NCI-H460 (cell line): Measurements from ENCODE around the gene MAP3K5. TPM values are rescaled to one million over a fixed set of nuclear protein-coding genes. Genes with fewer than 3 reads are reported as not detected.

ENCODE experiments used
- DNase-seq: peaks from one replicate; pipeline ENCODE4 v3.0.0-alpha.2; 2016; ENCODE audit warnings: low read depth; ENCODE audit errors: extremely low read depth
- total RNA-seq: library from RNA; depleted of rRNA; stranded (reverse); fragments of >200 nt; shearing (Covaris generic); gene quantifications from 2 replicates; pipeline ENCODE4 v1.2.3, GENCODE V29; 2014

Gene MAP3K5
- total RNA-seq, 1 experiment from 2014 or later: 6.8 TPM

DNA sequence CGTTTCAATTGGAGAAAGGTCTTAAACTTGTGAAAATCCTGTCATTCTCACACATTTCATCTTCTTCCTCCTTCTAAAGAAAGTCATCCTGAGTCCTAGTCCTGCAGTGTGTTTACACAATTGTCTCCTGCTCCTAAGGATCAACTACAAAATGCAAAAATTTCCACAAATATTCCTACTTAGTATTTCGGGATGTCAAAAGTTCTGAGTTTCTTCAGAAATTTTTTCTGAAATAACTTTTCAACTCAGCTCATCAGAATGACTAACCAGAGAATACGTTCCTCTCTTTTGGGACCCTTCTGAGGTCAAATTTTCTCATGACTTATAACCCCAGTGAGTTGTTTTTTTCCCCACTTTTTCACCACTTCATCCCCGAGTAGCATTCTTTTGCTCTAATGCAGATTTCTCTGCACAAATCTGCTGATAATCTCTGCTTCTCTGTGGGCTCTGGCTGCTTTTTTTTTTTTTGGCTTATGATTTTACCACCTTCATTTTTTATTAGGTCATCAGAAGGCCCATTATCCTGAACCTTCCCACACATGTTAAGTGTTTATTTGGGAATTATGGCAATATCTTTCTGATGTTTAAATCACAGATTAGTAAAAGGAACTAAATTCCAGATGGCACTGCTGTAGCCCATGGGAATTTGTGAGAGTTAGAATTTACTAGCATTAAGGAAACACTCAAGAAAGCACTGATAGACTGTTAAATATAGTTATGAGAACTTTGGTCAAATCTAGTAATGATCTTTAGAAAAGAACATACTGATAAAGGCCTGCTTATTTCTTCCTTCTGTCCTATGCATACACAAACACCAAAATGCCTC is 41.4 kb downstream of the MAP3K5 start:
- no peak for DNase-seq

DNA sequence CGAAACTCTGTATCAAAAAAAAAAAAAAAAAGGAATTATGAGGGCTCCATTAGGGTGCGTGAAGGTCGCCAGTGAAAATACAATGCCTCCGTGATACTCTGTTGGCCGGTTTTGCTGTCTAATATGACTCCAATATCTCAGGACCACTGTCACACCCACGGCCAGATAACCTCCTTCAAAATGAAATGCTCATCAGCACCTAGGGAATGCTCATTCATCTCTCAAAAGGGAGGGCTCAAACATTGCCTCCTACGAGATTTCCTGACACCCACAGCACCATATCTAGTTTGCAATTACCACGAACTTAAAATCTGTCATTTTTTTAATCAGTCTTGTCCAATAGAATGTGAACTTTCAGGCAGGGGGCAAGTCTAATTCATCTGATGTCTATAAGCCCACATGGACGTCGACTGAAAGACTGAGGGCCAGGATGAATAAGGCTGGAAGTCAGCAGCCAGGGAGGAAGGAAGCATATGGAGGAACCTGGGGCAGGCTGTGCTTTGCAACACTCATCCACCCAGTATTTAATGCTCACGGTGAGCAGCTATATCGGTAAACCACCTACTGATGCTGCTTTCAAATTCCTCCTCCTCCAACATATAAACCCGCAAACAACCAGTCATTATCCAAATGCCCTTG is 42.8 kb downstream of the MAP3K5 start:
- DNase-seq: no peak

DNA sequence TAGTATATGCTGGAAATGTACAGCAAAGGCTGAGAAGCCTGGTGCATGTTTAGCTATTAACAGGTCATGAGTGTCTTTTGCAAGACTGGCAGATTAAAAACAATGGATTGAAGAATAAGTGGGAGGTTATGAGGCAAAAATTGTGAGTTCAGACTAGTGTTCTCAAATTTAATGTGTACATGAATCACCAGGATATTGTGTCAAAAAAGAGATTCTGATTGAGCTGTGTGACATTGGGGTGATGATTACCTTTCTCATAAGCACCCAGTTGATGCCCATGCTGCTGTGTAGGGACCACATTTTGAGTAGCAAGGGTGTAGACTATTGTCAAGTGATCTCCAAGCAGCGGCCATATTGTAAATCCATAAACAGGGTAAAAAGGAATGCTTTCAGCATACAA is 44.8 kb downstream of the MAP3K5 start:
- DNase-seq: no peak

DNA sequence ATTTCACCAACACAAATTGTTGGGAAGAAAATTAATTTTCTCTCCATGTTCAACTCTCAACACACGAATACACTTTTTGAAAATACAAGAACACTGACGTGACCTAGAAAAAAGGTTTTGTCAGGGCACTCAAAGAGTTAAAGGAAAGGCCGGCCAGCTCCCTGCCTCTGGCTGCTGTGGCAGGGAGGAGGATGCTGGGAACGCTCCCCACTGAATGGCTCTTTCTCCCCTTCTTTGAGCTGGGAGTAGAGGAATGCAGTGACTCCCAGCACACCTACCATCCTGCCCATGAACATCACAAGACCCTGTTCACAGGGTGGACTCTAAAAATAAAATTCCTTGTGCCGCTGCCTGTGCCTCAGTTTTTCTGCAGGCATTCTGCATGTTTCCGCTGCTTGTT is 47.0 kb downstream of the MAP3K5 start:
- no peak for DNase-seq

DNA sequence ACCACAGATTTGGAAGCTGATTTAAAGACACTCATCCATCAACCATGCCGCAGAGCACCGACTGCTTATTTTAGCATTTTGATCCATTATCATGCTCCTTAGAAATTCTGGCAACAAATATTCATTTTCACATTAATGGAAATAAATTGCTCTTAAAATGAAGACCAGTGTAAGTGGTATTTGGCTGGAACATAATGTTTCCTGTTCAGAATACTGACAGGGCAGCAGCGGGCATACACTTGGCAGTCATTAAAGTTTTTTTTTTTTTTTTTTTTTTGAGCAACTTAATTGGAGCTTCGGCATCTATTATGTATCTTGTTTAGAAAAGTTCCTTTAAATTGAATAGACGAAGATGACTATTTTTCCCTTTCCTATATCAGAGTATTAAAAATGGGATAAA is 47.4 kb downstream of the MAP3K5 start:
- no peak for DNase-seq

DNA sequence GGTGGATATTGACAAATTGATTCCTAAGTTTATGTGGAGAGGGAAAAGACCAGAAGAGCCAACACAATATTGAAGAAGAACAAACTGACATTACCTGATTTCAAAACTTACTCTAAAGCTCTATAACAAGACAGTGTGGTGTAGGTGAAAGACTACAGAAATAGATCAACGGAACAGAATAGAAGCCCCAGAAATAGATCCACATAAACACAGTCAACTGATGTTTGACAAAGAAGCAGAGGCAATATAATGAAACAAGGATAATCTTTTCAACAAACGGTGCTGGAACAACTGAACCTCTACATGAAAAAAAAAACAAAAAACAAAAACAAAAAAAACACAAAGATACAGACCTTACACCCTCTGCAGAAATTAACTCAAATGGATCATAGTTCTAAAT is 50.2 kb downstream of the MAP3K5 start:
- DNase-seq: no peak

DNA sequence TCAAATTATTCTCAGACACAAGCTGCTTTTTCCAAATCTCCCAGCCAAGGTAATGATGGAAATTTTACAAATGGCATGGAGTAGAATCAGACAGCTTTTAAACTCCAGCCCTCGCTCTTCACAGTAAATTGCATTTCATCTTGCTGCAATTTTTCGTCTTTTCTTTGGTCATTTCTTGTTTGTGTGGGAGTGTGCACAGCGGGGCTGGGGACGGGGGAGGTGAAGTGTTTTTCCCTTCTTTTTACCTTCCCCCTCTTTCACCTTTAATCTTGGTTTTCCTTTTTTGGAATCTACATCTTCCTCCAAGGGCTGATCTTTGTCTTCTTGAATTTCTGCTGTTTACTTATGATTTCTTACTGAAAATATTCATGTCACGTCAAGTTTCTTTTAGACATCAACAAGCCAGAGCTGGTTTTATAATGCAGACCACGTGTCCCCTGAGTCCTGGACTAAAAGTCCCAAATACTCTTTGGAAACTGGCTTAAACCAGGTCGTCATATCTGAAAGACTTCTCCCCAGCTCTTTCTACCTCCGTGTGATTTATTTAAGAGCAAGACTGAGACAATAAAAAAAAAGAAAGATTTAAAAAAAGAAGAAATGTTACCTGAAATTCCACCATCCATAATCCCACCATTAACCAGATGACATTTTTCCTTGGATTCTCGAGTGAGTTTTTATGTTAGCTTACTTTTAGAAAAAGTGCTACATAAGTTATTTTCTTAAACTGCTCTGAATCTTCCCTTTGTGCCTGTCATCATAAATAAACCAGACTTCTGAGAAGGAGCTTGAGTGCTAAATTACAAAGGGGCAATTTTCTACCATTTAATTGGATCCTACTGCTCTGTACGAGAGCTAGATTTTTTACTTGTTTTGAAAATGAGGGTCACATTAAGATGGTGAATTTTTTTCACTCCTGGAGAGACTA is 52.0 kb downstream of the MAP3K5 start:
- no peak for DNase-seq

DNA sequence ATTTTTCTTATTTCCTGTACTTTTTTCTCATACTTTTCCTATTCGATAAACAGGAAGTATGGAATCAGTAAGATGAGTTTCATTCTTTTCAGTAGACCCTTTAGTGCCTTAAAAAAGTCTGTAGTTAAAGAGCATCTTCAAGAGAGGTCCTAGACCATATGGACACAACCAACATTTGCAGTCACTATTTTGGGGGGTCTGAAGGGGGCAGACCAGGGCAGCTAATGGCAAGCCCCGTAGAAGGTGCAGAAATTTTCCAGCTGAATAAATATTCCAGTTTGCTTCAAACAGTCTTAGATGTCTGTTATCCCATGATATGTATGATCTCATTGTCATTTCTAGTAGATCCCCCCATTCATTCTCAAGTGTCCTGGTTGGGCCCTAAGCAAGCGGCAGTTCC is 52.8 kb downstream of the MAP3K5 start:
- no peak for DNase-seq

DNA sequence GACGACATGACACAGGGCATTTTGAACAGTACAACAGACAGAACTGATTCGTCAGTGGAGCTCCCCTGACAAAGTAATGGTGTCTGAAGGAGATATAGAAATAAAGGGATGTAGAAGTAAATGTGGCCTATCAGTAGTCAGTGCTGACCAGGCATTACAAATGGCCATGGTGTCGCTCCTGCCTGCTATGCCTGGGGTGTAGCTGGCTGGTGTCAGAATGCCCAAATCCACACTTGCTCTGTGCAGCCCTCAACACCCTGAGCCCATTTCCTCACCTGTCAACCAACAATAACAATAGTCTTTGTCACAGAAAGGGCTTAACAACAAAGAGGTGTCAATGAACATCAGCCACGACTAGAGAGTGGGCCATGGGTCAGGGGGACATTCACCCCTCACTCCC is 53.2 kb downstream of the MAP3K5 start:
- no peak for DNase-seq

DNA sequence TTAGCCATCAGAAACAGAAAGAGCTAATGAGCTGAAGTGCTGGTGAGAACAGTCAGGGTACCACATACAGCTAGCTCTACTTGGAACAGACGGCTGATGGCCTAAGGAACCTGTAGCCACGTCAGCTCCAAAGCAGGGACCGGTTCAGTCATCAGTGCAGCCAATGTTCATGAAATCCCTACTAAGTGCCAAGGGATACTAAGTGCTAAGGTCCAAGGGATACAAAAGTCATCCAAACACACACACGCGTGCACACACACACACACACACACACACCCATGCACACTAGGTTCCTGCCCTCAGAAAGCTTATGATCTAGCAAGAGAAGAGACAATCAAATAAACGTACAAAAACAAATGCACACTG is 53.6 kb downstream of the MAP3K5 start:
- no peak for DNase-seq

DNA sequence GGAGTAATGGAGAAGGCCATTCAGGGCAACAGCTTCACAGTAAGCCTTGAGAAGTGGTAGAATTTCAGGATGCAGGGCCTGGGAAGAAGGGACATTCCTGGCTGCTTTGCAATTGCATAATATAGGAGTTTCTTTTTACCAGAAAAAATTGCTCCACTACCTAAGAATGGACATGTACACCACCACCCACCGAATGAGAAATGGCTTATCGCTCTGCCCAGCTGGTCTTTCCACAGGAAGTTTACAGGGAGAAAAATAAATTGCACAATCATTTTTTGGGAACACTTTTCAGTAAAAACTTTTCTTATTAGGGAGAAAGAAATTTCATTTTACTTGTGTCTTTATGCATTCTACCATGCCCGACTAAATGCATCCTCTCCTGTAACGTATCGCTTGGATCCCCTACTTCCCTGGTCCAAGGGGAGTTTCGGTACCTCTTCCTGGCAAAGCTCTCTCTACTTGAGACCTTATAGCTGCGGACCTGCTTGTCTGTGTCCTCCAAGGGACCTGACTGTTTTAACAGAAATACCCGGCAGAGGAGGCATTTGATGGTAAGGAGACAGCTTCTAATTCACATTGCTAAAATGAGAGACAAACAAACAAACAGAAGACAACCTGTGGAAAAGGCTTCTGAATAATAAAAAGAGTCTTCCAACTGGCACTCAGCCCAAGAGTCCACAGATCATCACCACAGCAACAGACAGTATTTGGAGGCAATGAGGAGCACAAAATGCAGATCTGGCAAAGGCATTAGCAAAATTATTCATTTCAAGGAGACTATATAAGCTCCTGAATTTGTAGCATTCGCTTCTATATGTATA is 54.2 kb downstream of the MAP3K5 start:
- no peak for DNase-seq

DNA sequence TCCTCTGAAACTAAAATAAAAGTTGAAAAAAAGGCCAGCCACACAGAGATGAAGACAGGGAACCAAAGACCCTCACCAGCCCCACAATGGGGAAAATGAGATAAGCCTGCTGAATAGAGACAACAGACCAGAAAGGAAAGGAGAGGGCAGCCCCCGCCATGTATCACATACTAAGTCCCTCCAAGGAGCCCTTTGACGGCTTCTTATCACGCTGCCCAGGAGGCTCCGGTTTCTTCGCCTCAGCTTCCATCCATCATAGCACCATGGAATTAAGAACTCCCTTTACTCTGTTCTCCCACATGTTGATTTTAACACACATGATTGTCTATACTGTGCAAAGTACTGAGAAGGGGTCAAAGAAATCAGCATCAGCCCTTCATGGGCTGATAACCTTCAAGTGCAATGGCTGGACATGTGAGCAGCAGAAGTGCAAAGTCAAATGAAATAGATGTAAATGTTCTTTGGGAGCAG is 54.9 kb downstream of the MAP3K5 start:
- no peak for DNase-seq

DNA sequence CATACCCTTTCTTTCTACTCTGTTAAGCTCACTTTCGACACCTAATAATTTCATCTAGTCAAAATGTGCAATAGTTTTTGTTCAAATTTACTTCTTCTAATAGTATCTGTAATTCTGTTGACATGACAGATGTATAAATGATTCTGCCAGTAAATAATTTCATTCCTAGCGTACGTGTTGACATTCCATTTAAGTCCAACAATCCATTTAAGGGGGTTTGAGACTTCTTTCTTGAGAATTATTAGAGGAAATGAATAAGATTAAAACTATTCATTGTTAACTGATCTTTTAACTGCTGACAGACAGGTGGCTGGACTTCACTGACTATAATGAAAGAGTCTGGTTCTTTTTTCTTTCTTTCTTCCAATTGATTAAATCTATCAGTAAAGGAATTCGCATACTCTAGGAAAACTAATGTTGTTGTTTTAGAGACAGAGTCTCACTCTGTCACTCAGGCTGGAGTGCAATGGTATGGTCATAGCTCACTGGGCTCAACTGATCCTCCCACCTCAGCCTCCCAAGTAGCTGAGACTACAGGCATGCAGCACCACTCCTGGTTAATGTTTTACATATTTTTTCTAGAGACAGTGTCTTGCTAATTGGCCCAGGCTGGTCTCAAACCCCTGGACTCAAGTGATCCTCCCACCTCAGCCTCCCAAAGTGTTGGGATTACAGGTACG is 55.9 kb downstream of the MAP3K5 start:
- no peak for DNase-seq

DNA sequence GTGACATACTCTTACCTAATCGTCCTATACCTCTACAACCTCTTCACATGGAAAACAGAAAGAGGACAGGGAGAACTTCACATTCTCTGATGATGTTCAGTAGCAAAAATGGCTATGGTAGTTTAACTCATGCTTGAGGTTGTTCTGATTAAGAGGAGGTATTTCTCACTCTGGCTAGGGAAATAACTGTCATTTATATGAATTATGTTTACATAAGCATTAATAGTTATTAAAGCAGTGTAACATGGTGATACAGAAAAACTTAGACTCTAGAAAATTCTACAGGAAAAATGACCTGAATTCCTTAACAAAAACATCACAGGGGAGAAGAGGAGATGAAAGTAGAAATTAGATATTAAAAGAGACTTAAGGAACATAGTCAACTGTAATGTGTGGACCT is 57.3 kb downstream of the MAP3K5 start:
- DNase-seq: no peak

DNA sequence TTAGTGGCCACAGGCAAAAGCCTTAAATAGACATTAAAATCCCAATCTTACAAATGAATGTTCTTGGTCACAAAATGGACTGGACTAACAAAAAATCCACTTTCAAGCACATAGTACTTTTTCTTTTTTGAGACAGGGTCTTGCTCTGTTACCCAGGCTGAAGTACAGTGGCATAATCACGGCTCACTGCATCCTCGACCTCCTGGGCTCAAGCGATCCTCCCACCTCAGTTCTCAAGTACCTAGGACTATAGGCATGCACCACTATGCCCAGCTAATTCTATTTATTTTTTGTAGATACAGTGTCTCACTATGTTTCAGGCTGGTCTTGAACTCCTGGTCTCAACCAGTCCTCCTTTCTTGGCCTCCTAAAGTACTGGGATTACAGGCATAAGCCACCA is 59.4 kb downstream of the MAP3K5 start:
- no peak for DNase-seq

DNA sequence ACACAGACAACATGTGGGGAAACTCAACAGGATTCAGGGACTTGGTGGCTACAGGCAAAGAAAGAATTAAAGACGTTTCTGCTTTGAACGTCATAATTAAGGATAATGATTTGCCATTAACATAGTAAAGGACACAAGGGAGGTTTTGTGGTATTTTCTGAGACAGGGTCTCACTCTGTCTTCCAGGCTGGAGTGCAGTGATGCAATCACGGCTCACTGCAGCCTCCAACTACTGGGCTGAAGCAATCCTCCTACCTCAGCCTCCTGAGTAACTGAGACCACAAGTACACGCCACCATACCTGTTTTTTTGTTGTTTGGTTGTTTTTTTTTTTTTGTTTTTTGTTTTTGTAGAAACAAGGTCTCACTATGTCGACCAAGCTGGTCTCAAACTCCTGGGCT is 62.4 kb downstream of the MAP3K5 start:
- DNase-seq: no peak

DNA sequence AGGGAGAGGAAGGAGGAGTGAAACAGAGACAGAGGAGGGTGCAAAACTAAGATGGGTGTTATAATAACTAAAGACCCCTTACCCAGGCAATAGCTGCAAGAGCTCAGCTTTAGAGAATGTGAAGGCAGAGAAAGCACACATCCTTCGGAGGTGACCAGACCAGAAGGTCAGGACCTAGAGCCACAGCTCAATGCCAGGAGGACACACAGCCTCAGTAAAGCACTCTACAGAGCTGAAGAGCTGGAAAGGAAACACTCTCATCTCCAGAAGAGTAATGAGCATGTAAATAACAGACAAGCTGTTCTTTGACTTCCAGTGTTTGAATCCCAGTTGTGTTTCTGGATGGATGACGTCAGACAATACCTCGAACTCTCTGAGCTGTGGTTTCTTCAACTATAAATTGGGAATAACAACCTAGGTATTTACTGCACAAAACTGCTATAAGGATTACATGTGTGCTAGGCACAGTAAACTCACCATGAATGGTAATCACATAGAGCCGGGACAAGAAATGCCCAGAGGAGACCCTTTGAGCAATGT is 63.2 kb downstream of the MAP3K5 start:
- DNase-seq: no peak

DNA sequence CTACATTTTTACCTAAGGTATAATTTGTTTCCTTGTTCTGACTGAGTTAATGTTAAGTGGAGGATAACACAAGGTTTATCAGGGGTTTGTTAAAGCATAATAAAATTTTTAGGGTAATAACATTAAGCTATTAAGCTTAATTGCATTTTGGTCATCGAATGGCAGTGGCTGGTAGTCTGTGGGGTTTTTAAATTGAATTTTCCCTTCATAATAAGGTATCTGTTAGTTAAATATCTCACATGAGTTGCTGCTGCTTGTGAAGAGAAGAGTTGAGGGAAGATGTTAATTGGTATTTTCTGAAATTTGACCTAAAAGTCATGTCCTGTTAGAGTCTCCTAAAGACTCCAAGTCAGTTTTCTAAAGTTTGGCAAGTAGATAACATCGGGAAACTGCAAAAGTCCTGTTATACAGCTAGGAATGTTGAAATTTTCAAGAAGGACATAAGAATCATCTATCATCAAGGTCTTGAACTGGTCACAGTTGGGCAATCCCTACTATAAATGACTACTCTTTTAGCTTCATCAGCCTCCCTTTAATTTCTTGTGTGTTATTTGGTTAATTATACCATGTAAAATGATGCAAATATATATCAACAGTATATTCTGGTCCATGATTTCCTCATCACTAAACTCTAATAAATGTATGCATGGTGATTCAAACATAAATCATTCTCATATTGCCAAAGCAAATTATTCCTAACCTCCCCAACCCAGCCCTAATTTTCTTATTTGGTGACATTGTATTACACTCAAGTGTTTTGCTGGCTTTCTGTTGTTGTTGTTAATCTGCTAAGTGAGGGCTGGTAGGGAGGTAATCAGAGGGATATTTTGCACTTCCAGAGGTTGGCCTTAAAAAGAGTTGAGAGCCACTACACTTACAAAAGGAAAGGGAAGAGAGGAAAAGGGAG is 64.0 kb downstream of the MAP3K5 start:
- DNase-seq: no peak
